Choroid plexus epithelial cell (primary cell): ENCODE data around the gene PTPN7.
A peak's percentile ranks its signal among the peaks of the same experiment; 100 is the strongest.
"Not testable (repeated sequence)": the region's sequence is repeated elsewhere in the genome, so short reads cannot be mapped to it uniquely, and the experiment has no call there.

ENCODE experiments used
- DNase-seq: peaks from one replicate; pipeline ENCODE4 v3.0.0-alpha.2; 2010; ENCODE audit warnings: low read depth
- H3K4me3 ChIP-seq: 2 replicates; pipeline ENCODE4 v1.5.1; 2011; ENCODE audit warnings: low read depth, mild to moderate bottlenecking, control low read depth, low read length, moderate library complexity
- CTCF ChIP-seq: conservative IDR thresholded peaks from 2 replicates; pipeline ENCODE4 v1.5.1; 2011; ENCODE audit warnings: low read depth, mild to moderate bottlenecking, control low read depth, inconsistent platforms, low read length, moderate library complexity

PTPN7 gene

GRCh38 chr1:202170726-202171125, 10.3 kb upstream of the PTPN7 start:
- H3K4me3 ChIP-seq: no peak overlapping the region
- no peak for TF ChIP-seq CTCF
- no peak for DNase-seq

- no peak for TF ChIP-seq CTCF
- H3K4me3 ChIP-seq: no peak overlapping the region
- DNase-seq: no peak
Measured at GRCh38 chr1:202168861-202169260, 8.5 kb upstream of the PTPN7 start.

- H3K4me3 ChIP-seq: no peak overlapping the region
- no peak for TF ChIP-seq CTCF
- peak; percentile 38 for DNase-seq
Measured at GRCh38 chr1:202167708-202168415, 7.5 kb upstream of the PTPN7 start.

- DNase-seq, H3K4me3 ChIP-seq: not testable (repeated sequence)
Measured at GRCh38 chr1:202167054-202167453, 6.7 kb upstream of the PTPN7 start.

GRCh38 chr1:202165942-202166843, 5.8 kb upstream of the PTPN7 start:
- no peak for DNase-seq
- no peak for TF ChIP-seq CTCF
- H3K4me3 ChIP-seq: no peak overlapping the region

- no peak overlapping the region for H3K4me3 ChIP-seq
- no peak for TF ChIP-seq CTCF
- no peak for DNase-seq
Measured at GRCh38 chr1:202165267-202165941, 5.0 kb upstream of the PTPN7 start.
